ENCODE measurements around the gene TMEM221.

Gene TMEM221

DNA sequence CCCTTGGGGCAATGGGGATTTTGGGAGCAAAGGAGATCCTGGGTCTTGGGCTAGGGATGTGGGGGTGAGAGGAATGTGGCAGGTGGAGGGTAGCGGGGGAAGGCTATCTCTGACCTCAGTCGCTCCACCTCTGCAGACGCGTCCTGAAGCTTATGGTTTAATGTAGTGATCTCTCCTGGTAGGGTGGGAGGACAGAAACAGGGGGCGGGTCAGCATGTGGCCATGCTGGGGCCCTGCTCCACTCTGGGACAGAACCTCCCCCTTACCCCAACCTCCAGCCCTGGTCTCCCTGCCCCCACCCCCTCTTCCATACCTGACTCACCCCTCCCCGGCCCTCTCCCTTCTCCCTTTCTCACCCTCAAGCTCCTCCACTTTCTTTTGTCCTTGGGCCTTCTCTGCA lies 44.5 kb downstream of the TMEM221 start:
- DNase-seq = no peak

GRCh38 chr19:17402982-17403855 lies 45.2 kb downstream of the TMEM221 start:
- peak in 3 of 4 experiments; percentile 29 to 48 (median 36) for DNase-seq

- no peak for DNase-seq
Observed at GRCh38 chr19:17401628-17402027, 46.8 kb downstream of the TMEM221 start.

GRCh38 chr19:17398902-17399527 lies 49.5 kb downstream of the TMEM221 start:
- no peak for DNase-seq

DNA sequence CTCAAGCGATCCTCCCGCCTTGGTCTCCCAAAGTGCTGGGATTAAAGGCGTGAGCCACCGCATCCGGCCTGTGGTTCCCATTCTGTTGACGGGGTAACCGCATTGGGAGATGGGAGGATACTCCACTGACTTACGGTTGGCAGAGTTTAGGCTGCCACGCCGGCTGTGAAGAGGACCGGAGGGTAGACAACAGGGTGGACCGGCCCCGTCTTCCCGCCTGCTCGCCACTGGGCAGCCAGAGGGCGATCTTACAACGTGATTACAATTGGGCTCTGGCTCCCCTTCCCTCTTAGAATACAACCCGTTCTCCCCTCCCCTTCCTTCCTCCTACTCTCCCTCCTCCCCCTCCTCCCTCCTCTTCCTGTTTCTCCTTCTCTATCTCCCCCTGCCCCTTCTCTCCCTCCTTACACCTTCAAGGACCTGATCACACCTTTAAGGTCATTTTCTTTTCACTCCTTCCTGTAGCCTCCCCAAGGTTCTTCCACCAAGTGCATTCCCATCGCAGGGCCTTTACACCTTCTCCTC lies 53.5 kb downstream of the TMEM221 start:
- peak; percentile 25 to 55 (median 48) for DNase-seq

DNA sequence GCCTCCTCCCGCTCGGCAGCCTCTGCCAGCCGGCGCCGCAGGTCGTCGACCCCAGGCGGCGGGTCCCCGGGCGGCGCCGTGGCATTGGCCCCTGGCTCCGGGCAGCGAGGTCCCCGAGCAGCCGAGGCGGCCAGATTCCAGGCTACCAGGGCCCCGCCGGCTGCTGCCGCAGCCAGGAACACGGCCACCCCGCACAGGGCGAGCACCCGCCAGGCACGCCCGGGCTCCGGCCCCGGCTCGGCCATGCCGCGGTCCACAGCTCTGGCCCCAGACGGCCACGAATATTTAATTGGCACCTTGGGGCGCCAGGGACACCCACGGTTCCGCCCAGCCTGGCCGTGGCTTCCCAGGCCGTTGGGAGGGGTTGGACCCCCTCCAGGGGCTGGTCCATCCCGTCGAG lies 54.6 kb downstream of the TMEM221 start, which contains the start of gene CCDC194:
Gene CCDC194, minus strand, starts transcription at position 283 of the 400 bp plus-strand sequence. Its CDS starts 38 bp downstream, at position 245.
- DNase-seq = no peak

- no peak for DNase-seq
Observed at GRCh38 chr19:17393002-17393401, 55.5 kb downstream of the TMEM221 start.

DNA sequence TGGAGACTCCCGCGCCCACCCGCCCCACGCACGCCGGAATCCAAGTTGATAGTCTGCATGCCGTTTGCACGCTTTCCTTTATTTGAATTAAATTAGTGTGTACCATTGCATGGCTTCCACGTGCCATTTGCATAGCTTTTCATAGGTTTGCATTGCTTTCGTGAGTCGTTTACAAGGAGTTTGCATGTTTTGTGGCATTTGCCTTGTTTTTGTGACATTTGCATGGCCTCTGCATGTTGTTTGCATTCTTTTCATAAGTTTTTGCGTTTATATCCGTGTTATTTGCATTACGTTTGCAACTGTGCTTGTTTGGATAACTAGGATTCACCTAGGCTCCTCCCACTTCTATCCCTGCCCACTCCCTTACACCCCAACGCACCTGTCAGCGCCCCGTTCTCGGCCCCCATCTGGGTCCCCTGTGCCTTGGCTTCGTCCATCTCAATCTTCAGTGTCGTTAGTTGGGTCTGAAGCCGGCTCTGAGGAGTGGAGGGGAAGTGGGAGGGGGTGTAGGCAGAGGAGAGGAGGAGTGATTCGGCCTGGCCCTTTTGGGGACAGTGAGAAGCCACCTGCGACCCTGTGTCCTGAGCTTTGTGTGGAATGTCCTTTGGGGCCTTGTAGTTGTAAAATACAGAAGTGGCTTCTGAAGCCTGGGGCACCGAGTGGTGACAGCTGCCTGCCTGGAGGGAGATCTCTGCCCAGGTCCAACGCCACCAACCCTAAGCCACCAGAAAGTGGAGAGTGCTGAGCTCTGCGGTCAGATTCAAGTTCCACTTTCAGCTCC lies 56.9 kb downstream of the TMEM221 start:
- DNase-seq = no peak

- DNase-seq = peak; percentile 73 to 81 (median 75)
Observed at GRCh38 chr19:17390665-17391370, 57.6 kb downstream of the TMEM221 start.

- DNase-seq = no peak
Observed at GRCh38 chr19:17389957-17390664, 58.4 kb downstream of the TMEM221 start.

GRCh38 chr19:17389288-17389687 lies 59.2 kb downstream of the TMEM221 start:
- no peak for DNase-seq

DNA sequence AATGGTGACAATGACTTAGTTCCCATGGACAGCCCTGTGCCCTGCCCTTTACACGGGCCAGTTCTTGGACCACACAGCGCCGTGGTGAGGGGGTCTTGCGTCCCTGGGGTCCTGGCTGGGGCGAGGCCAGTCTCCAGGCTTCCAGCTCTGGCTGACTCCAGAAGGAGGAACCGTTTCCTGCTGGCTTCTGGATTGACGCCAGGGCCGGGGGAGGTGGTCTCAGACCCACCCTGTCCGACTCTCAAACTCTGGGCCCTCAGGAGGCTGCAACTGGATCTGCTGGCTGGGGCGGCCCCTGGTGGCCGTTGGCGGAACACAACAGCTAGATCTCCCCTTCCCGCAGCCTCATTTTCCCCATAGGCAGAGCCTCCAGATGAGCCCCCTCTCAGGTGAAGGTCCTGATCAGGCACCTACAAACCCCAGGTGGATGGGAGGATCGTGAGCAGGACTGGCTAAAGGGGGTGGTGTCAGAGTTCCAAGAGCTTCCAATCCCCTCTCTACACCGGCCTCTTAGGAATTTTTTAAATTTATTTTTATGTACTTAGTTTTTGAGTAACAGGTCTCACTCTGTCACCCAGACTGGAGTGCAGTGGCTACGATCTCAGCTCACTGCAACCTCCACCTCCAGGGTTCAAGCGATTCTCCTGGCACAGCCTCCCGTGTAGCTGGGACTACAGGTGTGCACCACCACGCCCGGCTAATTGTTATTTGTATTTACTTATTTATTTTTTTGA lies 62.4 kb downstream of the TMEM221 start:
- peak; percentile 16 to 46 (median 42) for DNase-seq

Data from activated CD4-positive, CD25-positive, alpha-beta regulatory T cell (primary cell).